Keratinocyte (primary cell): ENCODE data around the gene TAS2R7. TPM values are rescaled to one million over a fixed set of nuclear protein-coding genes. Genes with fewer than 3 reads are reported as not detected.

Experiments
- DNase-seq: peaks from one replicate; pipeline ENCODE4 v3.0.0-alpha.2; 2011; ENCODE audit warnings: low read depth, missing footprints, low spot score
- FAIRE-seq: peaks from 2 replicates; lab custom pipeline; 2011; peaks lifted over from hg19 to GRCh38; lab: Jason Lieb, UNC
- H2AFZ ChIP-seq: 2 replicates; pipeline ENCODE4 v1.6.0; 2012; ENCODE audit warnings: low read length, control low read depth, inconsistent platforms; ENCODE audit not compliant: control insufficient read depth
- H3K27ac ChIP-seq: 2 replicates; pipeline ENCODE4 v1.5.1; 2011; ENCODE audit warnings: low read length; ENCODE audit not compliant: control insufficient read depth, insufficient read depth
- H3K27me3 ChIP-seq: 3 replicates; pipeline ENCODE4 v1.6.0; 2011; ENCODE audit warnings: low read length; ENCODE audit not compliant: control insufficient read depth, insufficient read depth; ENCODE audit errors: extremely low read depth
- H3K36me3 ChIP-seq, 2 experiments: 2 replicates in 1 of 2; 3 replicates in 1 of 2; pipeline ENCODE4 v1.5.1; 2011; ENCODE audit warnings: low read length in 2 of 2, mild to moderate bottlenecking in 1 of 2; ENCODE audit not compliant: control insufficient read depth in 2 of 2, insufficient read depth in 2 of 2; ENCODE audit errors: extremely low read depth in 1 of 2
- H3K4me1 ChIP-seq: 3 replicates; pipeline ENCODE4 v1.5.1; 2011; ENCODE audit warnings: low read length; ENCODE audit not compliant: control insufficient read depth, insufficient read depth; ENCODE audit errors: extremely low read depth
- H3K4me2 ChIP-seq: 3 replicates; pipeline ENCODE4 v1.6.0; 2011; ENCODE audit warnings: low read depth, low read length; ENCODE audit not compliant: control insufficient read depth, insufficient read depth; ENCODE audit errors: extremely low read depth
- H3K4me3 ChIP-seq, 3 experiments: fragments of 200-600 bp in 1 of 3; sonication (generic) in 1 of 3; 2 replicates in 2 of 3; 3 replicates in 1 of 3; pipeline ENCODE4 v1.5.1; 2011 to 2016; ENCODE audit warnings: low read length in 3 of 3, mild to moderate bottlenecking in 3 of 3, control low read depth in 2 of 3, inconsistent platforms in 1 of 3, low read depth in 1 of 3, mixed read lengths in 1 of 3, mixed run types in 1 of 3, moderate library complexity in 1 of 3; ENCODE audit not compliant: control insufficient read depth in 2 of 3, insufficient read depth in 2 of 3; ENCODE audit errors: extremely low read depth in 1 of 3
- H3K79me2 ChIP-seq: 2 replicates; pipeline ENCODE4 v1.6.0; 2012; ENCODE audit warnings: low read length; ENCODE audit not compliant: control insufficient read depth, insufficient read depth
- H3K9ac ChIP-seq: 3 replicates; pipeline ENCODE4 v1.6.0; 2011; ENCODE audit warnings: low read length; ENCODE audit not compliant: control insufficient read depth, insufficient read depth; ENCODE audit errors: extremely low read depth
- H3K9me1 ChIP-seq: 3 replicates; pipeline ENCODE4 v1.6.0; 2011; ENCODE audit warnings: low read length; ENCODE audit not compliant: control insufficient read depth, insufficient read depth; ENCODE audit errors: extremely low read depth
- H3K9me3 ChIP-seq: 2 replicates; pipeline ENCODE4 v1.5.1; 2012; ENCODE audit warnings: low read depth, low read length; ENCODE audit not compliant: control insufficient read depth
- H4K20me1 ChIP-seq: 3 replicates; pipeline ENCODE4 v1.6.0; 2011; ENCODE audit warnings: low read length; ENCODE audit not compliant: control insufficient read depth, insufficient read depth; ENCODE audit errors: extremely low read depth
- CTCF ChIP-seq, 3 experiments: IDR thresholded peaks in 1 of 3; conservative IDR thresholded peaks in 1 of 3; optimal IDR thresholded peaks in 1 of 3; 2 replicates in 2 of 3; 3 replicates in 1 of 3; pipeline versions ENCODE3 to v1.5.1; 2011; ENCODE audit warnings: low read length in 3 of 3, mild to moderate bottlenecking in 3 of 3, moderate library complexity in 2 of 3, control low read depth in 1 of 3, inconsistent platforms in 1 of 3; ENCODE audit not compliant: insufficient read depth in 2 of 3; ENCODE audit errors: extremely low read depth in 1 of 3
- EZH2 ChIP-seq: IDR thresholded peaks from one replicate; pipeline ENCODE4 v1.6.1; 2012; ENCODE audit warnings: inconsistent platforms, mild to moderate bottlenecking, low read length, moderate library complexity
- dilution Hi-C: fragments of 300-500 bp; cut with MboI; formaldehyde crosslinking; loops from one replicate; pipeline ENCODE4 v1.7.0; 2020; ENCODE audit warnings: low sequenced_read_pairs; ENCODE audit not compliant: extremely low pct_ligation_motif_present
- polyA plus RNA-seq, 5 experiments: library from polyadenylated mRNA; depleted of rRNA in 3 of 5; stranded (reverse) in 3 of 5; stranded (forward) in 1 of 5; unstranded in 1 of 5; fragments of >200 nt; gene quantifications; 1 replicate in 1 of 5; 2 replicates in 3 of 5; 3 replicates in 1 of 5; pipeline versions ENCODE4 v1.2.1 to v1.2.3, GENCODE V29; 2011 to 2012; ENCODE audit warnings: missing spikeins in 2 of 5, low read depth in 1 of 5, low replicate concordance in 1 of 5

The TAS2R7 gene
- polyA plus RNA-seq, 1 donor (not counting 4 experiments of a cell fraction or from before 2014, with no cell fraction given), result not detected

- TF ChIP-seq EZH2, result no peak
- TF ChIP-seq CTCF (optimal IDR thresholded peaks at IDR 0.05 in 1 of 3, IDR thresholded peaks at IDR 0.05 in 1 of 3, conservative IDR thresholded peaks at IDR 0.05 in 1 of 3; ENCODE audit: extremely low read depth in 1 of 3, insufficient read depth in 2 of 3, low read length in 3 of 3), result no peak
- Histone ChIP-seq H2AFZ (no peak overlapping the region), H3K4me3 (no peak overlapping the region), H3K4me1 (no peaks in the 10 kb centered on the region), H3K9me3 (peaks cover 5% of the 10 kb centered on the region), H3K9ac (no peak overlapping the region), H4K20me1 (no peaks in the 10 kb centered on the region), H3K4me2 (no peak overlapping the region), H3K79me2 (no peaks in the 10 kb centered on the region), H3K36me3 (no peaks in the 10 kb centered on the region), H3K27me3 (peaks cover 11% of the 10 kb centered on the region), H3K9me1 (no peaks in the 10 kb centered on the region), H3K27ac (no peak overlapping the region)
- FAIRE-seq, result no peak
- dilution Hi-C loops, result no loop called here
- no peak for DNase-seq
Measured at GRCh38 chr12:10759657-10760056, 42.8 kb downstream of the TAS2R7 start.

DNA sequence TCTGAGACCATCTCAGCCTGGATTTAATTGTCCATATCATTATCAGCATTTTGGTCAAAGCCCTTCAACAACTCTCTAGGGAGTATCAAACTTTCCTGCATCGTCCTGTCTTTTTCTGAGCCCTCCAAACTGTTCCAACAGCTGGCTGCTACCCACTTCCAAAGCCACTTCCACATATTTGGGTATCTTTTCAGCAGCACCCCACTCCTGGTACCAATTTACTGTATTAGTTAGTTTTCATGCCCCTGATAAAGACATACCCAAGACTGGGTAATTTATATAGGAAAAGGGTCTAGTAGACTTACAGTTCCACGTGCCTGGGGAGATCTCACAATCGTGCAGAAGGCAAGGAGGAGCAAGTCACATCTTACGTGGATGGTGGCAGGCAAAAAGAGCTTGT, 46.2 kb downstream of the TAS2R7 start:
- Histone ChIP-seq H3K9ac (no peak overlapping the region), H3K9me1 (no peaks in the 10 kb centered on the region), H3K9me3 (peaks cover 5% of the 10 kb centered on the region), H3K79me2 (no peaks in the 10 kb centered on the region), H3K27me3 (no peaks in the 10 kb centered on the region), H3K4me1 (peaks cover 4% of the 10 kb centered on the region), H3K36me3 (no peaks in the 10 kb centered on the region), H3K4me2 (no peak overlapping the region), H2AFZ (no peak overlapping the region), H3K27ac (no peak overlapping the region), H4K20me1 (no peaks in the 10 kb centered on the region), H3K4me3 (no peak overlapping the region)
- FAIRE-seq, result no peak
- dilution Hi-C loops, result no loop called here
- no peak for DNase-seq
- no peak for TF ChIP-seq CTCF (optimal IDR thresholded peaks at IDR 0.05 in 1 of 3, IDR thresholded peaks at IDR 0.05 in 1 of 3, conservative IDR thresholded peaks at IDR 0.05 in 1 of 3; ENCODE audit: extremely low read depth in 1 of 3, insufficient read depth in 2 of 3, low read length in 3 of 3)
- no peak for TF ChIP-seq EZH2
